ENCODE data around the gene CIB4. TPM values are rescaled to one million over a fixed set of nuclear protein-coding genes. Genes with fewer than 3 reads are reported as not detected.
"Not testable (repeated sequence)": the region's sequence is repeated elsewhere in the genome, so short reads cannot be mapped to it uniquely, and the experiment has no call there.

Gene CIB4
- total RNA-seq, 1 donor from 2014 or later = not detected

DNA sequence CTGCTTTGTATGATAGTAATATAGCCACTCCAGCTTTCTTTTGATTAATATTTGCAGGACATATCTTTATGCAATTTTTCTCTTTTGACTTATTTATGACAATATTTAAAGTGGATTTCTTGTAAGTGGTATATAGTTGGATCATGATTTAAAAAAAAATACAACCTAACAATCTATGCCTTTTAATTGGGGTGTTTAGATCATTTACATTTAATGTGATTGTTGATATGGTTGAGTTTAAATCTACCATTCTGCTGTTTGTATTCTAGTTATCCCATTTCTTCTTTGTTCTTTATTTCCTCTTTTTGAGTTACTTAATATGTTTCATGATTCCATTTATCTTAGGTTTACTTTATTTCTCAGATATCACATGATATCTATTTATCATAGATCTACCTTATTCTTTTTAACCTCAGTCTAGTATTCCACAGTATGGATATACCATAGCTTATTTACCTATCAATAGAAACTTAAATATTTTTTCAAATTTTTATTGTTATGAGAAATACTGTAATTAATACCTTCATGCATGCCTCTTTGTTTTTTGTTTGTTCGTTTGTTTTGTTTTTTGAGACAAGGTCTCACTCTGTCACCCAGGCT, 19.3 kb upstream of the CIB4 start:
- H3K4me3 ChIP-seq (ENCODE audit: low read depth, low read length) = no peak overlapping the region
- no peaks in the 10 kb centered on the region for H3K27me3 ChIP-seq (ENCODE audit: control insufficient read depth, insufficient read depth, low read length)
- H3K36me3 ChIP-seq (ENCODE audit: control insufficient read depth, insufficient read depth, low read length) = no peaks in the 10 kb centered on the region
- DNase-seq (ENCODE audit: low read depth) = no peak
- TF ChIP-seq, protein P1, sequence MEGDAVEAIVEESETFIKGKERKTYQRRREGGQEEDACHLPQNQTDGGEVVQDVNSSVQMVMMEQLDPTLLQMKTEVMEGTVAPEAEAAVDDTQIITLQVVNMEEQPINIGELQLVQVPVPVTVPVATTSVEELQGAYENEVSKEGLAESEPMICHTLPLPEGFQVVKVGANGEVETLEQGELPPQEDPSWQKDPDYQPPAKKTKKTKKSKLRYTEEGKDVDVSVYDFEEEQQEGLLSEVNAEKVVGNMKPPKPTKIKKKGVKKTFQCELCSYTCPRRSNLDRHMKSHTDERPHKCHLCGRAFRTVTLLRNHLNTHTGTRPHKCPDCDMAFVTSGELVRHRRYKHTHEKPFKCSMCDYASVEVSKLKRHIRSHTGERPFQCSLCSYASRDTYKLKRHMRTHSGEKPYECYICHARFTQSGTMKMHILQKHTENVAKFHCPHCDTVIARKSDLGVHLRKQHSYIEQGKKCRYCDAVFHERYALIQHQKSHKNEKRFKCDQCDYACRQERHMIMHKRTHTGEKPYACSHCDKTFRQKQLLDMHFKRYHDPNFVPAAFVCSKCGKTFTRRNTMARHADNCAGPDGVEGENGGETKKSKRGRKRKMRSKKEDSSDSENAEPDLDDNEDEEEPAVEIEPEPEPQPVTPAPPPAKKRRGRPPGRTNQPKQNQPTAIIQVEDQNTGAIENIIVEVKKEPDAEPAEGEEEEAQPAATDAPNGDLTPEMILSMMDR (IDR thresholded peaks at IDR 0.05; ENCODE audit: insufficient read depth, low read length, severe bottlenecking) = no peak
- FAIRE-seq = no peak

DNA sequence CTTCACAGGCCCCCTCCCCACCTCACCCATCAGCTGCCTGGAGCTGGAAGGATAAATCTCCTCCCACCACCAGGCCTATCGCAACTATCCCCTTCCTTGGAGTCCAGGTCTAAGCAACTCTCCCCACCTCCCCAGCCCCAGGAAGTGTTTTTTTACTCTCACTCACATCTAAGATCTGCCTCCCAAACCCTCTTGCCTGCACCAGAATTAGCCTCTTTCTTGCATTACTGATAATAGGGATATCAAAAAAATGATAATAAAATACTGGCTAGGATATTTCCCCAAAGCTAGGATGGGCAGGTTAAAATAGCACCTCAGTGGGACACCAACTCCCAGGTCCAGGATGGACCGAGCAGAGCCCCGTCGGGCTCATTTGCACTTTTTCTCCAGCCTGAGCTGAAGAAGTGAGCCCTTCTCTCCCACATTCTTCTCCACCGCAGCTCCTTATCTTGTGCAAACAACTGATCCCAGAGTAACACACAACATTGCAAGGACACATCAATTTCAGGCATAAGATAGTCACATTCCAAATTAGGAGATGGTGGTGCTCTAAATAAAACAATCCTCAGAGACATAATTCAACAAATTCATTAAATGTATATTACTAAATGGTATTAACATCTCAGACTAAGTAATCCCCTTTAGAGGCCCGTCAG, 17.7 kb upstream of the CIB4 start:
- no peaks in the 10 kb centered on the region for H3K27me3 ChIP-seq (ENCODE audit: control insufficient read depth, insufficient read depth, low read length)
- TF ChIP-seq, protein P1 (IDR thresholded peaks at IDR 0.05; ENCODE audit: insufficient read depth, low read length, severe bottlenecking) = no peak
- FAIRE-seq = no peak
- DNase-seq (ENCODE audit: low read depth) = no peak
- H3K4me3 ChIP-seq (ENCODE audit: low read depth, low read length) = no peak overlapping the region
- no peaks in the 10 kb centered on the region for H3K36me3 ChIP-seq (ENCODE audit: control insufficient read depth, insufficient read depth, low read length)

DNA sequence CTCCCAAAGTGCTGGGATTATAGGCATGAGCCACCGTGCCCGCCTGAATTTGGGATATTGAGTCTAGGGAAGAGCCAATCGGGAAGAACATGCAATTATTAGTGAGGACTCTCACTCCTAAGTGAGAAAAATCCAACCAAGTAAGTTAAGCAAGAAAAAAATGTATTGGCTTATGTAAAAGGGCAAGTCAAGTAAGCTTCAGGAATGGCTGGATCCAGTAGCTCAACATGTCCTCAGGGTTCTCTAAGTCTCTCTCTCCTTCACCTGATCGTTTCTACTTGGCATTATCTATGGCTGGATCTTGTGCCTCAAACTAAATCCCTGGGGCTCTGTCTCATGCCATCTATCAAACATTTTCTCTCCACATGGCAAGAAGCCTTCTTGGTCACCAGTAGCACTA, 16.1 kb upstream of the CIB4 start:
- H3K36me3 ChIP-seq (ENCODE audit: control insufficient read depth, insufficient read depth, low read length) = no peaks in the 10 kb centered on the region
- DNase-seq (ENCODE audit: low read depth) (no peak), FAIRE-seq (no peak)
- TF ChIP-seq, protein P1 (IDR thresholded peaks at IDR 0.05; ENCODE audit: insufficient read depth, low read length, severe bottlenecking) = no peak
- no peaks in the 10 kb centered on the region for H3K27me3 ChIP-seq (ENCODE audit: control insufficient read depth, insufficient read depth, low read length)
- no peak overlapping the region for H3K4me3 ChIP-seq (ENCODE audit: low read depth, low read length)

DNA sequence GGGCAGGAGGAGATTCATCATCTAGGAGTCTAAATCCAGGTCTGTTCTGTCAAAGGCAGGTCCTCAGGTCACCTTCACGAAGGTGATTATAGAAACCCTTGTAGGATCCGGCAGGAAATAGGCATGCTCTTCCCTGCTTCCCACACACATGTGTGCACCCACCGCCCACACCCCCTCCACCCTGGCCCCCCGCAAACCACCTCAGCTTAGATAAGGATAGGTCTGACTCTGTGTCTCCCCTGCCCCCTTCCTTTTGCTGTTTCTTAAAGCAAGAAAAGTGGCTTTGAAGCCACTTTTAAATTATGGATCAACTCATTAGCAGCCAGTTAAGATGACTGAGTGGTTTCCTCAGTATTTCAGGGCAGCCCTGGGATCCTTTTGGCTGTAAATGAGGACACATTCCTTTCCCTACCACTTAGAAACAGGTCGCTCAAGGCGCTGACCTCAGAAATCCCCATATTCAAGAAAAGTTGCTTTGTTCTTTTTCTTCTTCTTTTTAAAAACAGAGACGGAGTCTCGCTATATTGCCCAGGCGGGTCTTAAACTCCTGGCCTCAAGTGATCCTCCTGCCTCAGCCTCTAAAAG, 14.5 kb upstream of the CIB4 start:
- H3K36me3 ChIP-seq (ENCODE audit: control insufficient read depth, insufficient read depth, low read length) = no peaks in the 10 kb centered on the region
- no peak overlapping the region for H3K4me3 ChIP-seq (ENCODE audit: low read depth, low read length)
- DNase-seq (ENCODE audit: low read depth) = no peak
- FAIRE-seq = no peak
- H3K27me3 ChIP-seq (ENCODE audit: control insufficient read depth, insufficient read depth, low read length) = no peaks in the 10 kb centered on the region
- TF ChIP-seq, protein P1 (IDR thresholded peaks at IDR 0.05; ENCODE audit: insufficient read depth, low read length, severe bottlenecking) = no peak

DNA sequence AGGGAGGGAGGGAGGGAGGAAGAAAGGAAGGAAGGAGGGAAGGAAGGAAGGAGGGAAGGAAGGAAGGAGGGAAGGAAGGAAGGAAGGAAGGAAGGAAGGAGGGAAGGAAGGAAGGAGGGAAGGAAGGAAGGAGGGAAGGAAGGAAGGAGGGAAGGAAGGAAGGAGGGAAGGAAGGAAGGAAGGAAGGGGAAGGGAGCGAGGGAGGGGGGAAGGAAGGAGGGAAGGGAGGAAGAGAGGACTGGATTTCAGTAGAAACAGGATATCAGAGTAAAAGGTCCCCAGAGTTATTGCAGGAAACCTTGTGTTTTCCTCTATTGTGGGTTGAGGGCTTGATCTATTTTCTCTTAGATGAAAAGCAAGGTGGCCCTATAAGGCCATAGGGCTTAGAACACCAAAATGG, 14.0 kb upstream of the CIB4 start:
- not testable (repeated sequence) for DNase-seq (ENCODE audit: low read depth); H3K27me3 ChIP-seq (ENCODE audit: control insufficient read depth, insufficient read depth, low read length); FAIRE-seq; H3K36me3 ChIP-seq (ENCODE audit: control insufficient read depth, insufficient read depth, low read length); H3K4me3 ChIP-seq (ENCODE audit: low read depth, low read length)

DNA sequence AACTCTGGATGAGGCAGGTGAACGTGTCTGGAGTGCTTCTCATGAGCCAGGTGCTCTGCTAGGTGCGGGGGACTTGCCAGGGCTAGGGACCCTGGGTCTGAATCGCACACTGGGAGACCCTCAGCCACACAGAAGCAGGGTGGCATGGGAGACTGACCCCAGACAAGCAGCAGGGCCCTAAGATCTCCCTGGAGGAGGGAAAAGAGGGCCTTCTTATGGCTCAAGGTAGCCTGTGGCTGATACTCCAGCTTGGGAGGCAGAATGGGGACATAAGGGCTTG, 12.8 kb upstream of the CIB4 start:
- FAIRE-seq (no peak), DNase-seq (ENCODE audit: low read depth) (no peak)
- TF ChIP-seq, protein P1 (IDR thresholded peaks at IDR 0.05; ENCODE audit: insufficient read depth, low read length, severe bottlenecking) = no peak

More for the DNA sequence above, 12.8 kb upstream of the CIB4 start:
- no peak overlapping the region for H3K4me3 ChIP-seq (ENCODE audit: low read depth, low read length)
- H3K36me3 ChIP-seq (ENCODE audit: control insufficient read depth, insufficient read depth, low read length) = no peaks in the 10 kb centered on the region
- peaks cover 2% of the 10 kb centered on the region for H3K27me3 ChIP-seq (ENCODE audit: control insufficient read depth, insufficient read depth, low read length)

All from bronchial epithelial cell (primary cell).